WI38 (cell line): Measurements from ENCODE around the gene NTF4.

Experiments
- H3K4me3 ChIP-seq: 2 replicates; pipeline ENCODE4 v1.5.1; 2011; ENCODE audit warnings: low read depth, mild to moderate bottlenecking, control low read depth, low read length
- TF ChIP-seq, protein P1 (sequence below): IDR thresholded peaks from 2 replicates; pipeline ENCODE4 v1.5.1; 2012; ENCODE audit warnings: low read depth, mild to moderate bottlenecking, control low read depth, low read length

The NTF4 gene

DNA sequence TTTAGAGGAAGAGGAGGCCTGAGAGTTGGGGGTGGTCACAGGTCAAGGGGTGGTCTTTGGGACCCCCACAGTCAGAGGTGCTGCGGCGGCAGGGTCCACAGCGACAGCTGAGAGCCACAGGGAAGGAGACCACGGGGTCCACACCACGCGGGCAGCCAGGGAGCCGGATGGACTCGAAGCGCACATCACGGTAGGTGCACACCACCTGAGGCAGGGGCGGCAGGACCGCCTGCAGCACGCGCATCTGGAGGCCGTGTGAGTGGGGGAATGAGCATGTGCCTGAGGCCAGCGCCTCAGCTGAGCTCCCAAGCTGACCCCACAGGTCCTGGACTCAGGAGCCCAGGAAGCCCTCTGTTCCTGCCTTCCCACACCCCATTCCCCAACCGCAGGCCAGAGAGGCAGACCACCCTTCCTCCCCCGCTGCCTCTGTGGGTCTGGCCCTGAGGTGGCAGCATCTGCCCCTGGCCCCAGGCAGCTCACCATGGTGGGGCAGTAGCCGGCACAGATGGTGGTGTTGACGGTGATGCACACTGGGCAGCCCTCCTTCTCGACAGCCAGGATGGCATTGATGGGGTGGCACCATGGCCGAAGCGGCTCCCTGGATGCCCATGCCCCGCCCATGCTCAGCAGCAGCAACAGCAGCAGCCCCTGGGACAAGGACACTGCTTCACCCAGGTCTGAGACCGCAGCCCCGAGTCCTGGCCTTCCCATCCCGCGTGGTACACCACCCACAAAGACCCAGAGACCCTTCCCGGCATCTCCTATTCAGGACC is 48.4 kb downstream of the NTF4 start:
- no peak overlapping the region for H3K4me3 ChIP-seq
- TF ChIP-seq, protein P1, sequence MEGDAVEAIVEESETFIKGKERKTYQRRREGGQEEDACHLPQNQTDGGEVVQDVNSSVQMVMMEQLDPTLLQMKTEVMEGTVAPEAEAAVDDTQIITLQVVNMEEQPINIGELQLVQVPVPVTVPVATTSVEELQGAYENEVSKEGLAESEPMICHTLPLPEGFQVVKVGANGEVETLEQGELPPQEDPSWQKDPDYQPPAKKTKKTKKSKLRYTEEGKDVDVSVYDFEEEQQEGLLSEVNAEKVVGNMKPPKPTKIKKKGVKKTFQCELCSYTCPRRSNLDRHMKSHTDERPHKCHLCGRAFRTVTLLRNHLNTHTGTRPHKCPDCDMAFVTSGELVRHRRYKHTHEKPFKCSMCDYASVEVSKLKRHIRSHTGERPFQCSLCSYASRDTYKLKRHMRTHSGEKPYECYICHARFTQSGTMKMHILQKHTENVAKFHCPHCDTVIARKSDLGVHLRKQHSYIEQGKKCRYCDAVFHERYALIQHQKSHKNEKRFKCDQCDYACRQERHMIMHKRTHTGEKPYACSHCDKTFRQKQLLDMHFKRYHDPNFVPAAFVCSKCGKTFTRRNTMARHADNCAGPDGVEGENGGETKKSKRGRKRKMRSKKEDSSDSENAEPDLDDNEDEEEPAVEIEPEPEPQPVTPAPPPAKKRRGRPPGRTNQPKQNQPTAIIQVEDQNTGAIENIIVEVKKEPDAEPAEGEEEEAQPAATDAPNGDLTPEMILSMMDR: no peak

DNA sequence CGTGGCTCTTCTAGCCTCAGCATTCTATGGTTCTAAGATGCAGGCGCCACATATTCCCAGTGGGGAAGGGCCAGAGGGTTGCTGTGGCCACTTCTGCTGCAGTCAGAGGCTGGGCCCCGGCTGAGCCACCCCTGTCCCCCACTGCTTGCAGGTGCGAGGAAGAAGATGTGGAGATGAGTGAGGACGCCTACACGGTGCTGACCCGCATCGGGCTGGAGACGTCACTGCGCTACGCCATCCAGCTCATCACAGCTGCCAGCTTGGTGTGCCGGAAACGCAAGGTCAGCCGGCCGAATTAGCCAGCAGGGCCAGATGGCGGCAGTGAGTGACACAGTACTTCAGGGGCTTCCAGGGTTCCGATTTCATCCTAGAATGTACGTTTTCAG is 49.8 kb downstream of the NTF4 start:
- no peak overlapping the region for H3K4me3 ChIP-seq
- TF ChIP-seq, protein P1: no peak

DNA sequence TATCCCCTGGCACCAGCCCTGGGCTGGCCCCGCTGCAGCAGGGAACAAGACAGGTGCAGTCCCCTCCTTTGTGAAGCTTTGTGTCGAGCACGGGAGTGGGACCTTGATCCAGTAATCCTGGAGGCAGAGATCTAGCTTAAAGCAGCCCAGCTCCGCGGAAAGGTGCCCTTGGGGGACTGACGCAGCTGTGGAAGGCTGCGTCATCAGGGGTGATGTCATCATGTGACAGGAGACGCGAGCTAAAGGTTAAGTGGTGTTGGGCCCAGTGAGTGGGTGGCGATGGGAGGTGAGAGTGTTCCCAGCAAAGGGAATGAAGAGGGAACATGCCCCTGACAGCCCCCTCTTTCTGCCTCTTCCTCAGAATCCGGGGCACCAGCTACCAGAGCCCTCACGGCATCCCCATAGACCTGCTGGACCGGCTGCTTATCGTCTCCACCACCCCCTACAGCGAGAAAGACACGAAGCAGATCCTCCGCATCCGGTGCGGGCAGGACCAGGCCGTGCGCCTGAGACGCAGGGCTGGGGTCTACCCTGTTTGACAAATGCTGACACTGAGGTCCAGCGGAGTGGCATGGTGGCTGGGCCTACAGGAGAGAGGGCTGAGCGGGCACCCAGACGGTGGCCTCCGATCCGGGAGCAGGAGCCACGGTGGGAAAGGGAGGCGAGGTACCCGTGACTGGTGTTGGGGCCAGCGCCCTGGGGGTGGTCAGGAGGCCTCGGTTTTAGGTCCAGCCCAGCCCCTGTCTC is 50.3 kb downstream of the NTF4 start:
- TF ChIP-seq, protein P1: no peak
- no peak overlapping the region for H3K4me3 ChIP-seq

DNA sequence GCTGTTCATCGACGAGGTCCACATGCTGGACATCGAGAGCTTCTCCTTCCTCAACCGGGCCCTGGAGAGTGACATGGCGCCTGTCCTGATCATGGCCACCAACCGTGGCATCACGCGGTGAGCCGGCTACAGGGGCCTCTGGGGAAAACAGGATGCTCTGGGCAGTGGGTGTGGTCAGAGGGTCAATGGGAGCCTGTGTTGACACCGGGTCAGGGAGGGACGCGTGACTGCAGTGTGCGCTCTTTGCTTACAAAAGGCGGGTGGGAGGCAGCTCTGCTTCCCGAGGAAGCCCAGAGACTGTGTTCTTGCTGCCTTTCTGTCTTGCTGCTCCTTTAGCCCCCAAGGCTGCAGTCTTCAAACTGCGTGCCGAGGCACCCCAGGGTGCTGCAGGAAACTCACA is 53.4 kb downstream of the NTF4 start:
- TF ChIP-seq, protein P1: no peak
- no peak overlapping the region for H3K4me3 ChIP-seq
